NT2/D1 (cell line): ENCODE measurements around the gene ASS1.

Source experiments
- YY1 ChIP-seq: IDR thresholded peaks from 2 replicates; pipeline ENCODE4 v1.6.1; 2011; ENCODE audit not compliant: insufficient read length, insufficient read depth
- ZNF274 ChIP-seq: IDR thresholded peaks from 2 replicates; pipeline ENCODE4 v1.6.1; 2011; ENCODE audit warnings: mild to moderate bottlenecking, low read depth, low read length

GRCh38 chr9:130423272-130423671, 21.5 kb upstream of the ASS1 start:
- TF ChIP-seq ZNF274 = no peak
- no peak for TF ChIP-seq YY1
